Measurements from ENCODE around the gene LSS.
"Not testable (repeated sequence)": the region's sequence is repeated elsewhere in the genome, so short reads cannot be mapped to it uniquely, and the experiment has no call there.

LSS gene

DNA sequence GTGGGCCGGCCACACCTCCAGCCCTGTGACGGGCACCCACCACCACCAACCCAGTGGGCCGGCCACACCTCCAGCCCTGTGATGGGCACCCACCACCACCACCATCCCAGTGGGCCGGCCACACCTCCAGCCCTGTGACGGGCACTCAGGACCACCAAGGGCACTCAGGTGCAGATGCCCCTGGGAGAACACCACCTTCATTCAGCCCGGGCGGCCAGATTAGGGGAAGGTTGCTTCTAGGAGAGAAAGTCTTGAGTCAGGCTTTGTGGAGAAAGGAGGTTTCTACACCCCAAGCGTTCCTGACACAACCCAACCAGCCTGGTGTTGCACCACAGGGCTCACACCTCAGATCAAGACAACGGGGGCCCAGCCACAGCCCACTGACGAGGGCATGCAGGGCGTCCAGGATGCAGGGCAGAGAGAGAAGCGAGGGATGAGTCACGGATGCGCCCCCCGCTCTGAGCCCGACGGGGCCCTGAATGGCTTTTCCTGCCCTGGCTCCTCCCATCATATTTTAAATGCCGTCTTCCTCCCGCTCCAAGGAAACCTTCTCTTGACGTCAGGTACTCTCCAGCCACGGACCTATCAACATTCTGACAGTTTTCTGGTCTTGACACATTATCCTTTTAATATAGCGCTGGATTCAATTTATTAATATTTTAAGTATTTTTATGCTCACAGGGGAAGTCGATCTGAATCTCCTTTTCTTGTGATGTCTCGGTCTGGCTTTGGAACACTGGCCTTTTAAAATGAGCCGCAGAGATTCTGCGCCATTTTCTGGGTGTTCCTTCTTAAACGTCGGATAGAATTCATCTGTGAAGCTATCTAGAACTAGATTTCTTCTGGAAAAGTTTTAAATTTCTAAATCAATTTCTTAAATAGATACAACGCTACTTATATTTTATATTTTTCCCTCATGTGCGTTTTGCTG is 43.7 kb downstream of the LSS start:
- peak; percentile 2 for DNase-seq

DNA sequence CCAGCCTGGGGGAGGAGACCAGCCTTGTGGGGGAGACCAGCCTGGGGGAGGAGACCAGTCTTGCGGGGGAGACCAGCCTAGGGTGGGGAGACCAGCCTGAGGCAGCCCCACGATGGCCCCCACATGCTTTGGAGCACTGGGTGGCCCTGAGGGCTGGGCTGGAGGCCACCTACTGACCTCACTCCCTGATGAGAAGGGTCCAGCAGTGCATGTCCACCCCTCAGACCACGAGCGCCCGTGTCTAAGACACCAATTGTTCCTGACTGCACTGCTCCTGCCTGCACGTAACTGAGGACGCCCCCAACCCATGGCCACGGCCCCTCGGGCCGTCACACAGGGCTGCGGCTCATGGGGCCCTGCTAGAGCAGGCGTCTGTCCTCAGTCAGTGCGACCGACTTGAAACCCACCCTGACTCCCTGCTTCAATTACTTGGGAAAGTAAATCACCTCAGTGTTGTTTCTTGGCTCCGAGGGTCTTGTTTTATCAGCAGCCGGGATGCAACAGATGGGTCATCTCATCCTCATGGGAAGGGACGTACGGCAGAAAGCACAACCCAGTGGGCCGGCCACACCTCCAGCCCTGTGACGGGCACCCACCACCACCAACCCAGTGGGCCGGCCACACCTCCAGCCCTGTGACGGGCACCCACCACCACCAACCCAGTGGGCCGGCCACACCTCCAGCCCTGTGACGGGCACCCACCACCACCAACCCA is 44.5 kb downstream of the LSS start, which contains the start of gene SPATC1L:
SPATC1L (minus strand) TSS at position 550 of the 715 bp plus-strand sequence. CDS start 1,643 bp downstream, outside the sequence.
- DNase-seq = no peak

DNA sequence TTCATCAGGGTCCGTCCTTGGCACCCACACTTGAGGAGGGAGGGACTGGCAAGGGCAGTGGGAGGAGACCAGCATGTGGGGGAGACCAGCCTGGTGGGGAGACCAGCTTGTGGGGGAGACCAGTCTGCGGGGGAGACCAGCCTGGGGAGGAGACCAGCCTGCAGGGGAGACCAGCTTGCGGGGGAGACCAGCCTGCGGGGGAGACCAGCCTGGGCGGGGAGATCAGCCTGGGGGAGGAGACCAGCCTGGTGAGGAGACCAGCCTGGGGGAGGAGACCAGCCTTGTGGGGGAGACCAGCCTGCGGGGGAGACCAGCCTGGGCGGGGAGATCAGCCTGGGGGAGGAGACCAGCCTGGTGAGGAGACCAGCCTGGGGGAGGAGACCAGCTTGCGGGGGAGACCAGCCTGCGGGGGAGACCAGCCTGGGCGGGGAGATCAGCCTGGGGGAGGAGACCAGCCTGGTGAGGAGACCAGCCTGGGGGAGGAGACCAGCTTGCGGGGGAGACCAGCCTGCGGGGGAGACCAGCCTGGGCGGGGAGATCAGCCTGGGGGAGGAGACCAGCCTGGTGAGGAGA is 45.2 kb downstream of the LSS start:
- DNase-seq = not testable (repeated sequence)

DNA sequence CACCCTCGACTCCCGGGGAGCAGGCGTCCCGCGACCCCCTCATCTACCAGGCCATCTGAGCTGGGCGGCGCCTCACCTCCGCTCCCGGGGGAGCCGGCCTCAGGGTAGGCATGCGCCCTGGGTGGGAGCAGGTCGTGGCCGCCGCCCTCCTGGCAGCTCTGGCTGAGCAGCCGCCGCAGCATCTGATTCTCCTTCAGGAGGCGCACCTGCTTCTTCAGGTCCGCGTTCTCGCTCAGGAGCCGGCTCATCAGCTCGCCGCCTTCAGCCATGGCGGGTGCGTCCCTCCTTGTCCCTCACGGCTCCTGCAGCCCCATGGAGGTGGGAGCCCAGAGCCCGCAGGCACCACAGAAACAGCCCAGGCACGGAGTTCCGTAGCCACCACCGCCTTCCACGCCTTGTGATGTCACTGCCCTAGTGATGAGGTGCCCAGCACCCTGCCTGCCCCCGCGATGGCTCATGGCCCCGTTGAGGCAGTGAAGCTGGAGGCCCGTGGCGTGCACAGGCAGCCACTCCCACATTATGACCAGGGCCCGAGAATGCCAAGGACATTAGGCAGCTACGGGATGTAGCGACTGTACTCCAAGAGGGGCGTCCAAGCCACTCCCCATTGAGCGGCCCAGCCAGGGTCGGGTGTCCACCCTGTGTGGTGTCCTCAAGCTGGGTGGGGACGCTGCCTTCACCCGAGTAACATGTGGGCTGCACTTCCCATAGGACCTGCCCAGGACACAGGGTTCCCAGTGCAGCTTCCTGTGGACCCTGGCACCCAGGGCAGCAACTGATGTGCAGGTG is 45.8 kb downstream of the LSS start:
- no peak for DNase-seq

DNA sequence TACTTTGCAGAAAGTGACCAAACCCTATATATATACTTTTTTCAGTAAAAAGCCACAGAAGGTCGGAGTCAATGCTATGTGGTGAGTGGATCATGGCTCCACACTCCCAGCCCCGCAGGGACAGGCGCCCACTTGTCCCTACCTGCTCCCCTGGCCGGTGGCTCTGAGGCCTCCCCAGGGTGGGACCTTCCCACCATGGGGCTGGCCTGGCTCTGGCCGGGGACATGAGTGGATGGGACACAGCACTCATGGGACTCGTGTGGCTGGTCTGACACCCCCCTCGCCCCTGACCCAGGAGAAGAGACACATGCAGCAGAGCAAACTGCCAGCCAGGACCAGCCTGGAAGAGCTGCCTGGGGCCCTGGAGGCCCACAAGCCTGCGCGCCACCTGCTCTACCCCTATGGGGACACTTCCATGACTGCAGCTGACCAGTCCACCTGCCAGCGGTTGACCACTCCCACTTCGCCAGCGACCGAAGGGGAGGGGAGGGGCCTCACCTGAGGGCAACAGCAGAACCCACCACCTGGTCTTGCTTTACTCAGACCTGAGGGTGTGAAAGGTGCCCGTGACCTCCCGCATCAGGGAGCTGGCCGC is 46.5 kb downstream of the LSS start:
- DNase-seq = no peak

DNA sequence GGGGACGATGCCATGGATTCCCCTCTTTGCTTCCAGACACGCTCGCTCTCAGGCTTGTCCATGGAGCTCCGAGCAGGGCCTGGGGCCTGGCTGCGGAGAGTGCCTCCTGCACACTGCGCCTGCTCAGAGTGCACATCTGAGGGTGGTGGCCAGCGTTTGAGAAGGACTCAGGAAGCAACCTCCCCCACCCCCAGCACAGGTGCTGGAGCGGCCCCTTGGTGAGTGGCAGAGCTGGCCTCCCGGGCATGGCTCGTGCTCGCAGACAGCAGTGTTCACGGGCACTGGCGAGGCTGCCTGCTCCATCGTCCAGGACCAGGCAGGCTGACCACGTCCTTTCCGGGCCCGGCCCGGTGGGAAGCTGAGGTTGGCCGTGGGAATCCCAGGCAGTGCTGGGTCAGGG is 47.1 kb downstream of the LSS start:
- DNase-seq = no peak

DNA sequence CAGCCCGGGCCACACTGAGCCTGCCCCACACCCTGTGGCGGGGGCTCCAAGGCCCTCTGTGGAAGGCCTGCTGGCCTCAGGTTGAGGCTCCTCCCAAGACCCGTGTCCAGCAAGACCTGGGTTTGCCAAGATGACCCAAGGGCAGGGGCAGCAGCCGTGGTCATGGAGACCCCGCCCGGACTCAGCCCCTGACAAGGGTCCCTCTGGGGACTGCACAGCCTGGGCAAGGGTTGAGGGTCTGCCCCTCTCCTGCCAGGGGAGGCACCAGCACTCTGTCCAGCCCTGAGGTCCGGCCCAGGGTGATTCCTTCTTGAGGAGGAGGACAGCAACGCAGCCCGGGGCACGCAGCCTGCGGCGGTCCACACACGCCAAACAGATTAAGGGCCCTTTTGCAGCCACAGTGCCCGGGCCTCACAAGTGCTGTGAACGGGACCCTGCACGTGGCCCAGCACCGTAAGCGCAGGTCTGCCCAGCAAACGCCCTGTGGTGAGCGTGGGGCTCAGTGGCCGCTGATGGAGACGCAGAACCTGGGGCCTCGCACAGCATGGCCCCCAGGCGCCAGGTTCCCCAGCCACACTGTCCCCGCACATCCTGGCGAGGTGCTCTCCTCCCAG is 47.7 kb downstream of the LSS start:
- DNase-seq = no peak

DNA sequence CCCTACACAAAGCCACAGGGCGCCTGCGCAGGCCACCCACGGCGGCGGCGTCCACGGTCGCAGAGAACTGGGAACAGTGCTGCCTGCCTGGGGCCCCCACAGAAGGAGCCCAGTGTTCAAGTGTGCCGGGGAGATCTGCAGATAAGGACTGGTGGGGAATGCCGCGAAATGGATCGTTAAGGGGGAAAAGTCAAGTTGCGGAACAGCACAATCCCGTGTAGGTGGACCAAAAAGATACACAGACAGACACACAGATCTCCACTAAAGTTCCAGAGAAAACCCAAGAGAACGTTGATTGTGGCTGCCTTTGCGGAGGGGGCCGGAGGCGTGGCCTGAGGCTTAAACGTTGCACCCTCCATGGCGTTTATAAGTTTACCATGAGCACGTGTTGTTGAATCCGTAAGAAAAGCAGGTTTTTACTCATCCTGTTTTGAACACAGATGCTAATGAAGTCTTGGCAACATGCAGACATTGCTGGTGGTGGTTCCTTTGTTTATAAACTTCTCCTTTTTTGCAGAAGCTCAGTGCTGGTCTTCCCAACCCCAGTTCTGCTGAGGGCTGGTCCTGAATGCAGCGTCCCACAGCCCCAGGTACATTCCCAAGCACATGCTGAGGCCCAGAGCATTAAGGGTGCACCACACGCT is 48.4 kb downstream of the LSS start:
- DNase-seq = no peak

DNA sequence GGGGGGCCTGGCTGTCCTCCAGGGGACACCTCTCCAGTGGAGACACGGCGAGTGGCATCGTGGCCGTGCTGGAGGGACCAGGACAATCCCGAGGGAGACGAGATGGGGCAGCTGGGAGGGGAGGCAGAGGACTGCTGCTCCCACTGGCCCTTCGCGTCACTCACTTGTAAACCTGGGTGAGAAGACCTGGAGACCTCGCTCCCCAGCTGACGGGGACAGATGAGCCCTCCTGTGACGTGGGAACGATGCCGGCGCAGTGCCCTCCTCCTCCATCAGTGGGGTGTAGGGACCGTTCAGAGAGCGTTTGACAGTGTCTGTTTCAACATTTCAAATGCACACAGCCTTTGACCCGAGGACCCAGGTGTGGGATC is 48.9 kb downstream of the LSS start:
- DNase-seq = no peak

DNA sequence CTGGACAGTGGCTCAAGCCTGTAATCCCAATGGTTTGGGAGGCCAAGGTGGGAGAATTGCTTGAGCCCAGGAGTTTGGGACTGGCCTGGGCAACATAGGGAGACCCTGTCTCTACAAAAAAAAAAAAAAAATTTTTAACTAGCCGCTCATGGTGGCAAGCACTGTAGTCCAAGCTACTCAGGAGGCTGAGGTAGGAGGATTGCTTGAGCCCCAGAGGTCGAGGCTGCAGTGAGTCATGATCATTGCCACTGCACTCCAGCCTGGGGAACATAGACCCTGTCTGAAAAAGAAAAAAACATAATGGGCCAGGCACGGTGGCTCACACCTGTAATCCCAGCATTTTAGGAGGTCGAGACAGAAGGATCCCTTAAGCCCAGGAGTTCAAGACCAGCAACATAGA is 49.6 kb downstream of the LSS start:
- DNase-seq = no peak

DNA sequence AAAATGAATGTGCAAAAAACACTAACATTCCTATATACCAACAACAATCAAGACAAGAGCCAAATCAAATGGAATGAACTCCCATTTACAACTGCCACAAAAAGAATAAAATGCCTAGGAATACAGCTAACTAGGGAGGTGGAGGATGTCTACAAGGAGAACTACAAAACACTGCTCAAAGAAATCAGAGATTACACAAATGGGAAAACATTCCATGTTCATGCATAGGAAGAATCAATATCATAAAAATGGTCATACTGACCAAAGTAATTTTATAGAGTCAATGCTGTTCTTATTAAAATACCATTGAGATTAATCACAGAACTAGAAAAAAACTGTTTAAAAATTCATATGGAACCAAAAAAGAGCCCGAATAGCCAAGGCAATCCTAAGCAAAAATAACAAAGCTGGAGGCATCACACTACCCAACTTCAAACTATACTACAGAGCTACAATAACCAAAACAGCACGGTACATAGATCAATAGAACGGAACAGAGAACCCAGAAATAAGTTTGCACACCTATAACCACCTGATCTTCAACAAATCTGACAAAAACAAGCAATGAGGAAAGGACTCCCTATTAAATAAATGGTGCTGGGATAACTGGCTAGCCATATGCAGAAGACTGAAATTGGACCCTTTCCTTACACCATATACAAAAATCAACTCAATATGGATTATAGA is 52.0 kb downstream of the LSS start:
- DNase-seq = not testable (repeated sequence)

DNA sequence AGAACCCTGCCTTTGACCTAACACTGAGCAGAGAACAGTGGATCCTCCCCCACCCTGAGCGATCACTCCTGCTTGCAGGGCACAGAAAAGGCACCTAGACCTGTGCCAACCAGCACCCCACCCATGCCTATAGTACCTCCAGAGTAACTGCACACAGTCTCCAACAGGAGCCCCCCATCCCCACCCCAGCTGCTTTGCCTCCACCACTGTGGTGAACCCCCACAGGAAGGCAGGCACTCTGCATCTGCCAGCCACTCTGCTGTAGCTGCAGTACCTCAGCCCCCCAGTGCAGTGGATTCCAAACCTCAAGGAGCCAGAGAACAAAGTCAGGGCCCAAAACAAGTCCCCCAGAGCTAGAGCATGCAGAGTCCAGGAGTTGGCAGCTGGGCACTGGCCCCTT is 55.0 kb downstream of the LSS start:
- no peak for DNase-seq

DNA sequence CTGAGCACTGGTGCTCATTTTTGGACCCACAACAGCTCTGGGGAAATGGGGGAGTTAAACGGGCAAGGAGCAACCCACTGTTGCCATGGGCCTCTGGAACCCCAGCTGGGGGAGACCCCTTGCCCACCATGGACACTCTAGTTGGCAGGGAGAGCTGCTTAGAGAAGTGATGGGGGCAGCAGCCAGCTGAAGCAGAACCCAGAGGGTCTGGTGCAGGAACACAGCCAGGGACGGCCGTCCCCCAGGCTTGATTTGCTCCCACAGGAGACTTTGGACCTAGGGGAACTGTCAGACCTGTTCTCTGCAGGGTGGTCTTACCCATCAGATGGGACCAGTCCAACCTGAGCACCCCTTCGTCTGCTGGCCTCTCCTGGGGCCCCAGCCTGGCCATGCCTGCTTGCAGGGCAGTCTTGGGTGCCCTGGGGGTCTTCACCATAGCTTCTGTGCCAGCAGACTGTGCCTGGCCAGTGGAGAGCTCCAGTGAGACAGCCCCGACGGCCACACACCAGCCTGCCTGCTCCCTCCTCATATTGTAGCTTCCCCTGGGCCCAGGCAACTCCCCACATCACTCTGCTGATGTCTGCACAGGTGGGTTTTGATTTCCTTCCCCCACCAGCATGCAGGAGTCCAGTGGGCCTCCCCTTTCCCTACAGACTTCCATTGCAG is 55.6 kb downstream of the LSS start:
- DNase-seq = no peak

DNA sequence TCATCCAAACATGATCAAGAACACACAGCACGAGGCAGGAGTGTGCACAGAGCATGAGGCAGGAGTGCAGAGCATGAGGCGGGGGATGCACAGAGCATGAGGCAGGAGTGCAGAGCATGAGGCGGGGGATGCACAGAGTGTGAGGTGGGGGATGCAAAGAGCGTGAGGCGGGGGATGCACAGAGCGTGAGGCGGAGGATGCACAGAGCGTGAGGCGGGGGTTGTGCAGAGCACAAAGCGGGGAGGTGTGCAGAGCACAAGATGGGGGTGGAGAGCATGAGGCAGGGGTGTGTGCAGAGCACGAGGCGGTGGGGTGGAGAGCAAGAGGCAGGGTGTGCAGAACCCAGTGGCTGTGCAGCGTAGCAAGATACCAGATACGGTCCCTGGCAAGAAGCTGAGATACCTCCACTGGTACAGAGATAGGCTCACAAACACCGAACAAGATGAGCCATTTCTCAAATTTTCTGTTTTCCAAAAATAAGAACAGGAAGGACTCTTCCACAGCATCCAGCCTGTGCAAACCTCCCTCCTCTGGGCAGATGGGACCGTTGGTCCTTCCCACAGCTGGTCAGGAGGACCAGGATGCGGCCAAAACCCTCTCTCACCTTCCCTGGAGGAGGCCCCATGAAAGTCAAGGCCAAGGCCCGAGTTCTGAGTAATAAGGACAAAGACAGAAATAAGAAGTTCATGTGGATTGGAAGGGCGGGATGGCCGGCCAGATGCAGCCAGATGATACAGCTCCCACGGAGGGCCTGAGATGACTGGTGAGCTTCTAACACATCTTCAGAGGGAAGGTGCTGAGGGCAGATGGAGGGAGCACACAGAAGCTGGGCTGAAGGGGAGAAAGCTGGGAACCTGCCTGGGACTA is 56.3 kb downstream of the LSS start:
- no peak for DNase-seq

DNA sequence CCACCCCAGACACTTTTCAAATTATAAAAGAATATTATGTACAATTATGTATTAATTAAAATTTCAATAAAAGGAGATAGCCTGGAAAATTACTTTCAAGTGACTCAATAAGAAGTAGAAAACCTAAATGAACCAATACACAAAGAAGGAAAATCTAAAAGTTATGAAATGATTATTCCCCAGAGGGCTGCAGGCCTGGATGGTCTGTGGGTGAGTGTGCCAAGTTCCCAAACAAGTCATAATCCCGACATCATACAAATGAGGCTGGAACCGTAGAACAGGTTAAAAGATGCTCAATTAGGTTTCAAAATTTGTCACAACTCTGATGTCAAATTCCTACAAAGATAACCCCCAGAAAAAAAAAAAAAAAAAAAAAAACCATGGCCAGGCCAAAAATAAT is 57.0 kb downstream of the LSS start:
- no peak for DNase-seq

DNA sequence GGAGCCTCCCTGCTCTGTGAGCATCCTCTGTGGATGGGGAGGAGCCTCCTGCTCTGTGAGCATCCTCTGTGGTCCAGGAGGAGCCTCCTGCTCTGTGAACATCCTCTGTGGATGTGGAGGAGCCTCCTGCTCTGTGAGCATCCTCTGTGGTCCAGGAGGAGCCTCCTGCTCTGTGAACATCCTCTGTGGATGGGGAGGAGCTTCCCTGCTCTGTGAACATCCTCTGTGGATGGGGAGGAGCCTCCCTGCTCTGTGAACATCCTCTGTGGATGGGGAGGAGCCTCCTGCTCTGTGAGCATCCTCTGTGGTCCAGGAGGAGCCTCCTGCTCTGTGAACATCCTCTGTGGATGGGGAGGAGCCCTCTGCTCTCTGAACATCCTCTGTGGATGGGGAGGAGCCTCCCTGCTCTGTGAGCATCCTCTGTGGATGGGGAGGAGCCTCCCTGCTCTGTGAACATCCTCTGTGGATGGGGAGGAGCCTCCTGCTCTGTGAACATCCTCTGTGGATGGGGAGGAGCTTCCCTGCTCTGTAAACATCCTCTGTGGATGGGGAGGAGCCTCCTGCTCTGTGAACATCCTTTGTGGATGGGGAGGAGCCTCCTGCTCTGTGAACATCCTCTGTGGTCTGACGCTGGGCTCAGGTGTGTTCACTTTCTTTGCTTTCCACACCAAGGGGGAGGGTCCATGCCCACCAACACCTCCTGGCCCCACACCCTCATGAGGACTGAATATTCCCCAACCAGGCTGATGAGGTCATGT is 58.0 kb downstream of the LSS start:
- not testable (repeated sequence) for DNase-seq

DNA sequence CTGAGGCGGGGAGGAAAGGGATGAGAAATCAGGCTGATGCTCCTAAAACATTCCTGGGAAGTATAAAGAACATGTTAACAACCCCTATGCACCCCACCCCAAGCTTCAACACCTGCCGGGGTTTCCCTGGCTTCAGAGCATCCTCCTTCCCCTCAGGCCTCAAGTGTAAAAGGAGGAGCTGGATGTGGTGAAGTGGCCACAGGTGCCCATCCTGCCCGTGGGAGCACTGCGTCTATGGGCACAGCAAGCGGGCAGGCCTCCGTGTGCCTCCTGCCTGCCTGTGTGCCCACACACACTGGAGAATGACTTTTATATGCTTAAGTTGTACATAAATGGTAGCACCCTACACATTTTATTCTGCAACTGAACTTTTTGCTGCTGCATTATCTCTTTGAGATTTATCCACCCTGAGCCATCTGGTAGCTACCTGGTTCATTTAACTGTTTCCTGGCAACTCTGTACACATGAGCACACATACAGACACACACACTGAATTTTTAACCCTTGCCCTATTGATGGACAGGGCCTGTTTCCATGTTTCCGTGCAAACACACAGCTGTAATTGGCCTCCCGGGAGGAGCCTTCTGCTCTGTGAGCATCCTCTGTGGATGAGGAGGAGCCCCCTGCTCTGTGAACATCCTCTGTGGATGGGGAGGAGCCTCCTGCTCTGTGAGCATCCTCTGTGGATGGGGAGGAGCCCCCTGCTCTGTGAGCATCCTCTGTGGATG is 59.8 kb downstream of the LSS start:
- peak; percentile 10 for DNase-seq

DNA sequence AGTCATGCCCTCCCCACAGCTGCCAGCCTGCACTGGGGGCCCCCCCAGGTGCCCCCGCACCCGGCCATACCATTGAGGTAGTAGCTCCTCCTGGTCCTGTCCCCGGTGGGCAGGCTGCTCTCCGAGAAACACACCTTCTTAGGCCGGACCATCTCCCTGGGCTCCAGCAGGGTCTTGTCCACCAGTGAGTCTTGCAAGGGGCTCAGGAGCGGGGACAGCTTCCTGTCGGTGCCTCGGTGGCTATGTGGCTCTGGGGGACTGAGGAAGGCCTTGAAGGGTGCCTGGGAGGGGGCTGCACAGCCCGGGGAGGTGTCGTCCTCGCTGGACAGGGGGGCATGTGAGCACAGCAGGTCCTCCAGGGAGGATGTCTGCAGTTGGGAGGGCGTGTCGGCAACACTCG is 60.3 kb downstream of the LSS start:
- DNase-seq = no peak

All from NCI-H69 (cell line).